BLaER1 (cell line): ENCODE data around the gene LAMTOR3.

ENCODE experiments used
- H3K27ac ChIP-seq: shearing (Covaris generic); formaldehyde crosslinking; 2 replicates; pipeline ENCODE4 v1.8.1; 2022
- H3K27me3 ChIP-seq: shearing (Covaris generic); formaldehyde crosslinking; 2 replicates; pipeline ENCODE4 v1.8.1; 2022
- H3K36me3 ChIP-seq: shearing (Covaris generic); formaldehyde crosslinking; 2 replicates; pipeline ENCODE4 v1.8.1; 2022
- H3K4me1 ChIP-seq: shearing (Covaris generic); formaldehyde crosslinking; 2 replicates; pipeline ENCODE4 v1.8.1; 2022
- H3K4me2 ChIP-seq: shearing (Covaris generic); formaldehyde crosslinking; 2 replicates; pipeline ENCODE4 v1.8.1; 2022
- H3K4me3 ChIP-seq: shearing (Covaris generic); formaldehyde crosslinking; 2 replicates; pipeline ENCODE4 v1.8.1; 2022
- H3K9ac ChIP-seq: shearing (Covaris generic); formaldehyde crosslinking; 2 replicates; pipeline ENCODE4 v1.8.1; 2022
- H3K9me3 ChIP-seq: shearing (Covaris generic); formaldehyde crosslinking; 2 replicates; pipeline ENCODE4 v1.8.1; 2022
- H4K20me1 ChIP-seq: shearing (Covaris generic); formaldehyde crosslinking; 2 replicates; pipeline ENCODE4 v1.8.1; 2022
- Cebpa-rat ChIP-seq: shearing (Covaris generic); IDR thresholded peaks from 2 replicates; pipeline ENCODE4 v1.8.1; 2022

LAMTOR3 gene

GRCh38 chr4:99852199-99852749 is 42.0 kb downstream of the LAMTOR3 start:
- H3K9ac ChIP-seq, result no peak overlapping the region
- H3K36me3 ChIP-seq, result no peaks in the 10 kb centered on the region
- no peak overlapping the region for H3K4me2 ChIP-seq

GRCh38 chr4:99848591-99849001 is 45.6 kb downstream of the LAMTOR3 start:
- no peak overlapping the region for H3K27ac ChIP-seq
- no peaks in the 10 kb centered on the region for H3K36me3 ChIP-seq
- no peaks in the 10 kb centered on the region for H3K27me3 ChIP-seq
- no peaks in the 10 kb centered on the region for H4K20me1 ChIP-seq
- peaks cover 11% of the 10 kb centered on the region for H3K4me1 ChIP-seq
- no peak overlapping the region for H3K9ac ChIP-seq
- no peak for TF ChIP-seq Cebpa-rat
- H3K4me3 ChIP-seq, result no peak overlapping the region
- peaks cover 3% of the 10 kb centered on the region; the same call in 1 of the 2 replicates for H3K9me3 ChIP-seq
- H3K4me2 ChIP-seq, result no peak overlapping the region

More at GRCh38 chr4:99852199-99852749, 42.0 kb downstream of the LAMTOR3 start:
- peaks cover 14% of the 10 kb centered on the region for H3K4me1 ChIP-seq
- H3K9me3 ChIP-seq, result no peaks in the 10 kb centered on the region
- H3K4me3 ChIP-seq, result no peak overlapping the region
- no peak for TF ChIP-seq Cebpa-rat
- no peaks in the 10 kb centered on the region for H4K20me1 ChIP-seq
- H3K27me3 ChIP-seq, result no peaks in the 10 kb centered on the region
- no peak overlapping the region for H3K27ac ChIP-seq

GRCh38 chr4:99847362-99847976 is 46.8 kb downstream of the LAMTOR3 start:
- Histone ChIP-seq H3K4me2 (0 out of 2 replicates have a peak overlapping the region, but pooled peaks have one; percentile 6), H3K36me3 (no peaks in the 10 kb centered on the region), H4K20me1 (no peaks in the 10 kb centered on the region), H3K9me3 (peaks cover 3% of the 10 kb centered on the region; the same call in 1 of the 2 replicates), H3K27me3 (no peaks in the 10 kb centered on the region), H3K4me3 (no peak overlapping the region), H3K27ac (no peak overlapping the region), H3K9ac (no peak overlapping the region), H3K4me1 (peaks cover 11% of the 10 kb centered on the region)
- no peak for TF ChIP-seq Cebpa-rat

GRCh38 chr4:99846891-99847290 is 47.3 kb downstream of the LAMTOR3 start:
- Histone ChIP-seq H3K27me3 (no peaks in the 10 kb centered on the region), H3K9ac (no peak overlapping the region), H3K4me1 (peaks cover 11% of the 10 kb centered on the region), H3K9me3 (peaks cover 3% of the 10 kb centered on the region; the same call in 1 of the 2 replicates), H4K20me1 (no peaks in the 10 kb centered on the region), H3K36me3 (no peaks in the 10 kb centered on the region), H3K27ac (no peak overlapping the region), H3K4me2 (no peak overlapping the region), H3K4me3 (no peak overlapping the region)
- no peak for TF ChIP-seq Cebpa-rat

- TF ChIP-seq Cebpa-rat, result no peak
- H3K4me2 ChIP-seq, result no peak overlapping the region
- H3K9ac ChIP-seq, result no peak overlapping the region
- no peak overlapping the region for H3K4me3 ChIP-seq
- peaks cover 3% of the 10 kb centered on the region; the same call in 1 of the 2 replicates for H3K9me3 ChIP-seq
- no peaks in the 10 kb centered on the region for H3K27me3 ChIP-seq
- no peaks in the 10 kb centered on the region for H3K36me3 ChIP-seq
- H3K27ac ChIP-seq, result no peak overlapping the region
- no peaks in the 10 kb centered on the region for H4K20me1 ChIP-seq
- H3K4me1 ChIP-seq, result peaks cover 11% of the 10 kb centered on the region
Observed at GRCh38 chr4:99845708-99846469, 48.3 kb downstream of the LAMTOR3 start.

GRCh38 chr4:99845179-99845578 is 49.0 kb downstream of the LAMTOR3 start:
- Histone ChIP-seq H3K4me3 (no peak overlapping the region), H3K36me3 (no peaks in the 10 kb centered on the region), H4K20me1 (no peaks in the 10 kb centered on the region), H3K4me1 (peaks cover 11% of the 10 kb centered on the region), H3K27me3 (no peaks in the 10 kb centered on the region), H3K9ac (no peak overlapping the region), H3K27ac (no peak overlapping the region), H3K4me2 (no peak overlapping the region), H3K9me3 (peaks cover 3% of the 10 kb centered on the region; the same call in 1 of the 2 replicates)
- no peak for TF ChIP-seq Cebpa-rat

GRCh38 chr4:99844048-99844447 is 50.2 kb downstream of the LAMTOR3 start:
- no peak overlapping the region for H3K9ac ChIP-seq
- no peaks in the 10 kb centered on the region for H3K27me3 ChIP-seq
- peak overlapping the region; percentile 27; the same call in 1 of the 2 replicates for H3K4me2 ChIP-seq
- no peak overlapping the region for H3K27ac ChIP-seq
- peaks cover 3% of the 10 kb centered on the region; the same call in 1 of the 2 replicates for H3K9me3 ChIP-seq
- no peak overlapping the region for H3K4me3 ChIP-seq
- H3K36me3 ChIP-seq, result no peaks in the 10 kb centered on the region
- TF ChIP-seq Cebpa-rat, result no peak
- H3K4me1 ChIP-seq, result peaks cover 11% of the 10 kb centered on the region
- H4K20me1 ChIP-seq, result no peaks in the 10 kb centered on the region

GRCh38 chr4:99843413-99843812 is 50.8 kb downstream of the LAMTOR3 start:
- peaks cover 3% of the 10 kb centered on the region; the same call in 1 of the 2 replicates for H3K9me3 ChIP-seq
- H3K4me3 ChIP-seq, result no peak overlapping the region
- H3K27me3 ChIP-seq, result no peaks in the 10 kb centered on the region
- no peak for TF ChIP-seq Cebpa-rat
- H3K27ac ChIP-seq, result no peak overlapping the region
- no peak overlapping the region for H3K4me2 ChIP-seq
- no peaks in the 10 kb centered on the region for H4K20me1 ChIP-seq
- no peaks in the 10 kb centered on the region for H3K36me3 ChIP-seq
- H3K9ac ChIP-seq, result no peak overlapping the region
- peaks cover 11% of the 10 kb centered on the region for H3K4me1 ChIP-seq

GRCh38 chr4:99841129-99841528 is 53.1 kb downstream of the LAMTOR3 start:
- H3K36me3 ChIP-seq, result no peaks in the 10 kb centered on the region

GRCh38 chr4:99838927-99839326 is 55.3 kb downstream of the LAMTOR3 start:
- peaks cover 1% of the 10 kb centered on the region; the same call in 1 of the 2 replicates for H3K4me1 ChIP-seq
- H3K27ac ChIP-seq, result no peak overlapping the region
- no peak overlapping the region for H3K4me3 ChIP-seq
- H3K4me2 ChIP-seq, result no peak overlapping the region
- H3K27me3 ChIP-seq, result no peaks in the 10 kb centered on the region
- no peaks in the 10 kb centered on the region for H4K20me1 ChIP-seq
- no peak overlapping the region for H3K9ac ChIP-seq
- no peaks in the 10 kb centered on the region for H3K36me3 ChIP-seq
- peaks cover under 1% of the 10 kb centered on the region; the same call in 1 of the 2 replicates for H3K9me3 ChIP-seq
- no peak for TF ChIP-seq Cebpa-rat

More at GRCh38 chr4:99841129-99841528, 53.1 kb downstream of the LAMTOR3 start:
- Histone ChIP-seq H3K9ac (no peak overlapping the region), H4K20me1 (no peaks in the 10 kb centered on the region), H3K4me2 (no peak overlapping the region), H3K4me3 (no peak overlapping the region), H3K27me3 (no peaks in the 10 kb centered on the region), H3K4me1 (peaks cover 4% of the 10 kb centered on the region; the same call in 1 of the 2 replicates), H3K9me3 (peaks cover 3% of the 10 kb centered on the region; the same call in 1 of the 2 replicates), H3K27ac (no peak overlapping the region)
- TF ChIP-seq Cebpa-rat, result no peak
